ENCODE measurements around the gene COL19A1. TPM values are rescaled to one million over a fixed set of nuclear protein-coding genes. Genes with fewer than 3 reads are reported as not detected.

Gene COL19A1
- total RNA-seq, 2 donors from 2014 or later: 0.14 to 0.45 TPM

DNA sequence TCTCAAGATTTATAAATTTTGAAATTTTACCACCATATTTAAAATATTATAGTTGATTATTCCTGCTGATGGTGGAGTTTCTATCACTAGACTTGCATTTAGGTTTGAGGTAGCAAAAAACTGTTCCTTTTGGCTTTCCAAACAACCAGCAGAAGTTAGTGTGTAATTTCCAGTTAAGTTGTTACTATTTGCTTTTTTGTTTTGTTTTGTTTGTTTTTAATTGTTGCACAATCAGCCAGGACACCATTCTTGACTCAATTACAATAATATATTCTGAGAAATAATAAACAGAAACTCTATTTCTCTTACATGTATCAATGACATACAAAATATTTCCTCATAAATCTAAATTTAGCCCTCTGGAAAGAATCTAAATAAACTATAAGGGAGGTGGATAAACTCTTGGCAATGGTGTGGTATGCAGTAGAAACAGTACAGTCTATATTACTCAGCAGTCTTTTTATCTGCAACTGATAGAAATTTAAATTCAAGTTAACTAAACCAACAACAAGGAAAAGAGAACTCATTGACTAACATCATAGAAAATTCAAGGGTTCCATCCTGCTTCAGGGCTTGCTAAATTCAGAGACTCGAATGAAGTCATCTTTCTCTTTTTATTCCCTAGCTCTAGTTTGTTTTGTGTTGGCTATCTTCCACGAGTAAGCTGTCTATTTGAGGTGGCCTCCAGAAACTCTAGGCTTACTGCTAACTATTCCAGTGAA lies 19.4 kb upstream of the COL19A1 start:
- 36% methylated on average over 2 of the region's 2 CpGs for WGBS
- H3K9me3 ChIP-seq: no peaks in the 10 kb centered on the region

DNA sequence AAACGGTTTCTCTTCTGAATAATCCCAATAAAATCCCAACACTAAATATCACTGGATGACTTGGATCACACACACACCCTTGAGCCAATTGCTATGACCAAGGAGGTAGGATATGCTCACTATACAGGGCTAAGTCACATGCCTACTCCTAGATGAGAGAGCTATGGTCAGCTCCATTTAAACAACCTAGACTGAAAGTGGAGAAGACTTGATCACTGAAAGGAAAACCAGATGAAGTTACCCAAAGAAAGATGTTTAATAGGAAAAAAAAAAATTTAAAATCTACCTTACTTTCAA lies 18.9 kb upstream of the COL19A1 start:
- Histone ChIP-seq H3K36me3 (no peaks in the 10 kb centered on the region), H3K4me3 (no peak overlapping the region), H3K27me3 (replicated peaks; ENCODE audit: insufficient read depth) (no peaks in the 10 kb centered on the region), H3K27ac (no peak overlapping the region), H3K4me1 (replicated peaks) (no peaks in the 10 kb centered on the region), H3K9me3 (no peaks in the 10 kb centered on the region)
- WGBS: 40% methylated on average over 1 of the region's 1 CpG
- DNase-seq (ENCODE audit: low spot score): no peak
- TF ChIP-seq POLR2A (IDR thresholded peaks at IDR 0.05): no peak
- no peak for TF ChIP-seq POLR2AphosphoS5 (IDR thresholded peaks at IDR 0.05)
- TF ChIP-seq, protein P1, sequence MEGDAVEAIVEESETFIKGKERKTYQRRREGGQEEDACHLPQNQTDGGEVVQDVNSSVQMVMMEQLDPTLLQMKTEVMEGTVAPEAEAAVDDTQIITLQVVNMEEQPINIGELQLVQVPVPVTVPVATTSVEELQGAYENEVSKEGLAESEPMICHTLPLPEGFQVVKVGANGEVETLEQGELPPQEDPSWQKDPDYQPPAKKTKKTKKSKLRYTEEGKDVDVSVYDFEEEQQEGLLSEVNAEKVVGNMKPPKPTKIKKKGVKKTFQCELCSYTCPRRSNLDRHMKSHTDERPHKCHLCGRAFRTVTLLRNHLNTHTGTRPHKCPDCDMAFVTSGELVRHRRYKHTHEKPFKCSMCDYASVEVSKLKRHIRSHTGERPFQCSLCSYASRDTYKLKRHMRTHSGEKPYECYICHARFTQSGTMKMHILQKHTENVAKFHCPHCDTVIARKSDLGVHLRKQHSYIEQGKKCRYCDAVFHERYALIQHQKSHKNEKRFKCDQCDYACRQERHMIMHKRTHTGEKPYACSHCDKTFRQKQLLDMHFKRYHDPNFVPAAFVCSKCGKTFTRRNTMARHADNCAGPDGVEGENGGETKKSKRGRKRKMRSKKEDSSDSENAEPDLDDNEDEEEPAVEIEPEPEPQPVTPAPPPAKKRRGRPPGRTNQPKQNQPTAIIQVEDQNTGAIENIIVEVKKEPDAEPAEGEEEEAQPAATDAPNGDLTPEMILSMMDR (IDR thresholded peaks at IDR 0.05): no peak
- intact Hi-C loops (cut with DNase I): no loop called here

More for the DNA sequence above, 19.4 kb upstream of the COL19A1 start:
- Histone ChIP-seq H3K27ac (no peak overlapping the region), H3K27me3 (replicated peaks; ENCODE audit: insufficient read depth) (no peaks in the 10 kb centered on the region), H3K4me3 (no peak overlapping the region), H3K4me1 (replicated peaks) (no peaks in the 10 kb centered on the region), H3K36me3 (no peaks in the 10 kb centered on the region)
- intact Hi-C loops (cut with DNase I): no loop called here
- no peak for DNase-seq (ENCODE audit: low spot score)
- TF ChIP-seq, protein P1 (IDR thresholded peaks at IDR 0.05): no peak
- TF ChIP-seq POLR2AphosphoS5 (IDR thresholded peaks at IDR 0.05) (no peak), POLR2A (IDR thresholded peaks at IDR 0.05) (no peak)

DNA sequence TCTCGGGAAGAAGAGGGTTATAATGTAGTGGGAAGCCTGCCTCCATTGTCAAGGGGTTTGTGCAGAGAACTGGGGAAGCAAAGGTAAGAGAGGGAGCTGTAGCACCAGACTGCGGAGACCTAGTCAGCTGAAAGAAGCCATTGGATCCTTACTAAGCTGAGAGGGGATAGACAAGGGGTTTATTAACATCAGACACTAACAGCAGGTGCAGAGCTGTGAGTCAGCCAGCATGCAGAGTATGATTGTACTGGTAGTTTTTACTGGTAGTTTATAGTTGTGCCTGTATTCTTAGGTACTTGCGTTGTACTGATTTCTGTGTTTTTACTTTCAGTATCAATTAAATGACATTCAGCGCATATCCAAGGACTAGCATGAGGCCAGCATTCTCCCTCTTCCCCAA lies 17.8 kb upstream of the COL19A1 start:
- Histone ChIP-seq H3K36me3 (no peaks in the 10 kb centered on the region), H3K4me3 (no peak overlapping the region), H3K4me1 (replicated peaks) (no peaks in the 10 kb centered on the region), H3K27me3 (replicated peaks; ENCODE audit: insufficient read depth) (no peaks in the 10 kb centered on the region), H3K27ac (no peak overlapping the region), H3K9me3 (no peaks in the 10 kb centered on the region)
- 82% methylated on average over 4 of the region's 4 CpGs for WGBS
- DNase-seq (ENCODE audit: low spot score): no peak
- TF ChIP-seq POLR2AphosphoS5 (IDR thresholded peaks at IDR 0.05): no peak
- TF ChIP-seq, protein P1 (IDR thresholded peaks at IDR 0.05): no peak
- no peak for TF ChIP-seq POLR2A (IDR thresholded peaks at IDR 0.05)
- intact Hi-C loops (cut with DNase I): no loop called here

DNA sequence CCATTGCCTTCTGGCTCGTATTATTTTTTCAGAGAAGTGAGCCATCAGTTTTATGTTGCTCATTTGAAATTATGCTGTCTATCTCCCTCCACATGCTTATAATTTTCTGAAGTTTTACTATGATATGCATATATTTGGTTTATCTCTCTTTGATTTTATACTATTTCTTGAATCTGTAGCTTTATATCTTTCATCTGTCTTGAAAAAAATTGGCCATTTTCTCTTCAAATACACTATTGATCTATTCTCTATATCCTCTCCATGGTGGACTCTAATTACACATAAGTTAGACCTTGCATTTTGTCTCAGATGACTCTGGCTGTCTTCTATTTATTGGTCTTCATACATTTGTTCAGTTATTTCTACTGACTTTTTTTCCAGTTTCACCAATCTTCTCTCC lies 13.7 kb upstream of the COL19A1 start:
- H3K4me1 ChIP-seq (replicated peaks): no peaks in the 10 kb centered on the region
- WGBS: 41% methylated on average over 1 of the region's 1 CpG
- no peak for DNase-seq (ENCODE audit: low spot score)
- H3K9me3 ChIP-seq: no peaks in the 10 kb centered on the region
- no peaks in the 10 kb centered on the region for H3K36me3 ChIP-seq
- H3K27me3 ChIP-seq (replicated peaks; ENCODE audit: insufficient read depth): no peaks in the 10 kb centered on the region
- TF ChIP-seq POLR2AphosphoS5 (IDR thresholded peaks at IDR 0.05): no peak
- TF ChIP-seq, protein P1 (IDR thresholded peaks at IDR 0.05): no peak
- no peak for TF ChIP-seq POLR2A (IDR thresholded peaks at IDR 0.05)
- intact Hi-C loops (cut with DNase I): no loop called here
- no peak overlapping the region for H3K27ac ChIP-seq
- no peak overlapping the region for H3K4me3 ChIP-seq

DNA sequence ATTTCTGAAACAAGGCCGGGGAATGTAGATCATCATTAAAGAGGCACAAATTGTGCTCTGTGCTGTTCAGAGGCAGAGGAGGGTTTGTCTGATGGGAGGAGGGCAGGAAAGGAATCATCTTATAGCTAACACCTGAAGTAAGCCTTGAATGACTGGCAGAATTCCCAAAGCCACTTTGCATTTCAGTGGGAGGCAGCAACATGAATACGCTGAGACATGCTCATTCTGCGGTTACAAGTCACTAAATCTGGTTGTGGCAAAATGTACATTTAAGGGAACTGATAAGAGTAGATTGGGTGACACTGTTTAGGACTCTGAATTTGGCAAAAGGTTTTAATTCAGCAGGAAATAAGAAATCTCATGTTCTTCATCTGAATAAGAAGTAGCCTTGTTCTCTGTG lies 4.4 kb upstream of the COL19A1 start:
- intact Hi-C loops (cut with DNase I): no loop called here
- no peaks in the 10 kb centered on the region for H3K9me3 ChIP-seq
- TF ChIP-seq POLR2A (IDR thresholded peaks at IDR 0.05) (no peak), POLR2AphosphoS5 (IDR thresholded peaks at IDR 0.05) (no peak)
- TF ChIP-seq, protein P1 (IDR thresholded peaks at IDR 0.05): no peak

More for the DNA sequence above, 4.4 kb upstream of the COL19A1 start:
- Histone ChIP-seq H3K27ac (no peak overlapping the region), H3K4me1 (replicated peaks) (no peaks in the 10 kb centered on the region), H3K27me3 (replicated peaks; ENCODE audit: insufficient read depth) (no peaks in the 10 kb centered on the region), H3K36me3 (no peaks in the 10 kb centered on the region), H3K4me3 (no peak overlapping the region)
- DNase-seq (ENCODE audit: low spot score): no peak
- WGBS: 40% methylated on average over 3 of the region's 3 CpGs

Measured in prostate gland (tissue), 2 donors.